ENCODE results near the gene EXD2.

- TF ChIP-seq EZH2 (IDR thresholded peaks at IDR 0.05; ENCODE audit: insufficient read depth, poor library complexity, severe bottlenecking) (no peak), EZH2phosphoT487 (IDR thresholded peaks at IDR 0.05; ENCODE audit: insufficient read depth, low read depth) (no peak)
Observed at GRCh38 chr14:69238883-69239282, 47.6 kb downstream of the EXD2 start.

All from GM23248 (cell line).